Measurements from ENCODE around the gene URI1.

URI1 gene, protein sequence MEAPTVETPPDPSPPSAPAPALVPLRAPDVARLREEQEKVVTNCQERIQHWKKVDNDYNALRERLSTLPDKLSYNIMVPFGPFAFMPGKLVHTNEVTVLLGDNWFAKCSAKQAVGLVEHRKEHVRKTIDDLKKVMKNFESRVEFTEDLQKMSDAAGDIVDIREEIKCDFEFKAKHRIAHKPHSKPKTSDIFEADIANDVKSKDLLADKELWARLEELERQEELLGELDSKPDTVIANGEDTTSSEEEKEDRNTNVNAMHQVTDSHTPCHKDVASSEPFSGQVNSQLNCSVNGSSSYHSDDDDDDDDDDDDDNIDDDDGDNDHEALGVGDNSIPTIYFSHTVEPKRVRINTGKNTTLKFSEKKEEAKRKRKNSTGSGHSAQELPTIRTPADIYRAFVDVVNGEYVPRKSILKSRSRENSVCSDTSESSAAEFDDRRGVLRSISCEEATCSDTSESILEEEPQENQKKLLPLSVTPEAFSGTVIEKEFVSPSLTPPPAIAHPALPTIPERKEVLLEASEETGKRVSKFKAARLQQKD

DNA sequence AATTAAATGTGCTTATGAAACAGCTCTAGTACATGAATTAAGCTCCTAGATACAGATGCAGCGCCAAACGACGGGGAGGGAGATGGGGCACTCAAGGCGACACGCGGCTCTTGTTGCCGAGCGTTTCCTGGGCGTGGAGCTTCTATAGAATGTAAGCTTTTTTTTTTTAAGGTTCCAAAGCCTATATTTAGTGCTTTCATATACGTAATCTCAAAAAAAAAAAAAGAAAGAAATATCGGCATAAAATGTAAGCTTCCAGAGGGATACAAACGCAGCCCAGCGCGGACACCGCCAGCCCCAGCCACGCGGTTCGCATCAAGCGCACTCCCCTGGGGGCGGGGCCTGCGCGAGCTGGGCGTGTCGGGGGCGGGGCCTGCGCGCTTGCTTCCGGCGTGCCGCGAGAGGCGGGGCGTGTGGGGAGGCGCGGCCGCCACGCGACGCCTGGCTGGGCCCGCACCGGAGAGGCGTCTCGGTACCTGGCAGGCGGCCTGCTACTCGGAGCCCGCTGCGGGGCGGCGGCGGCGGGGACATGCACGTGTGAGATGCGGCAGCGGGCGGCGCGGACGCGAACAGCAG is at the start of gene URI1:
Gene URI1 (plus strand): TSS at position 412 of the 576 bp plus-strand sequence. CDS start 309 bp downstream, outside the sequence.
- DNase-seq (ENCODE audit: extremely low spot score): peak; percentile 96
- CTCF ChIA-PET: interaction anchor here (0.8 to 1.5 kb wide), 5 partner anchors 14 to 225 kb away, joined by 3 to 6 read pairs (median 4); no protein-coding TSS in a partner anchor
- POLR2A ChIA-PET: interaction anchor here (0.6 kb wide), 1 partner anchor 202 kb away, joined by 3 read pairs; no protein-coding TSS in a partner anchor
- TF ChIP-seq, protein P1, sequence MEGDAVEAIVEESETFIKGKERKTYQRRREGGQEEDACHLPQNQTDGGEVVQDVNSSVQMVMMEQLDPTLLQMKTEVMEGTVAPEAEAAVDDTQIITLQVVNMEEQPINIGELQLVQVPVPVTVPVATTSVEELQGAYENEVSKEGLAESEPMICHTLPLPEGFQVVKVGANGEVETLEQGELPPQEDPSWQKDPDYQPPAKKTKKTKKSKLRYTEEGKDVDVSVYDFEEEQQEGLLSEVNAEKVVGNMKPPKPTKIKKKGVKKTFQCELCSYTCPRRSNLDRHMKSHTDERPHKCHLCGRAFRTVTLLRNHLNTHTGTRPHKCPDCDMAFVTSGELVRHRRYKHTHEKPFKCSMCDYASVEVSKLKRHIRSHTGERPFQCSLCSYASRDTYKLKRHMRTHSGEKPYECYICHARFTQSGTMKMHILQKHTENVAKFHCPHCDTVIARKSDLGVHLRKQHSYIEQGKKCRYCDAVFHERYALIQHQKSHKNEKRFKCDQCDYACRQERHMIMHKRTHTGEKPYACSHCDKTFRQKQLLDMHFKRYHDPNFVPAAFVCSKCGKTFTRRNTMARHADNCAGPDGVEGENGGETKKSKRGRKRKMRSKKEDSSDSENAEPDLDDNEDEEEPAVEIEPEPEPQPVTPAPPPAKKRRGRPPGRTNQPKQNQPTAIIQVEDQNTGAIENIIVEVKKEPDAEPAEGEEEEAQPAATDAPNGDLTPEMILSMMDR (IDR thresholded peaks at IDR 0.05; ENCODE audit: control extremely low read depth, extremely low read depth, low read depth, missing control alignments): no peak

DNA sequence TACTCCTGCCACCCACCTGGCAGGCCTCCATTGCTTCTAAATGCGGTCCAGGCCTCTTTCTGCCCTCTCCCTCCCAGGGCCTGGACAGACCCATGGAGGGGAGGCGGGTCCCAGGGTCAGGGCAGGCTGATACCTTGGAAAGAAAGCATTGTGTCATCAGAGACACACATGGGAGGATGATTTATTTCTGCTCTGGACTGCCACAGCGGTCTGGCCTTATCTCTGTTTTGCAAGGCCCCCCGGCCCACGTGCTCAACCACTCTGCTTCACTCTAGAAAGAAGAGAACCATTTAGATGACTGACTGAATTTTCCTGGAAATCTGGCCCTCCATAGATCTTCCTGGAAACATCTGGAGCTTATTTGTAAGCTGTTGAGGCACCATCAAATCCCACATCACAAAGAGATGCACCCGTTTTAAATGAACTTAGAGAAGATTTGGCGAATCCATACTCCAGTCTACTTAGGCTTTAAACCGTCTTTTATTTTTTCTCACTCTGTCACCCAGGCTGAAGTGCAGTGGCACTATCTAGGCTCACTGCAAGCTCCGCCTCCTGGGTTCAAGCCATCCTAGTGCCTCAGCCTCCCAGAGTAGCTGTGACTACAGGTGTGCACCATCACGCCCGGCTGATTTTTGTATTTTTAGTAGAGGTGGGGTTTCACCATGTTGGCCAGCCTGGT is 48.3 kb upstream of the URI1 start:
- ChIA-PET POLR2A (no interaction called here), CTCF (interaction anchor here (1.7 to 2.1 kb wide), 2 partner anchors 11 to 134 kb away, joined by 4 read pairs; no protein-coding TSS in a partner anchor)
- TF ChIP-seq, protein P1 (IDR thresholded peaks at IDR 0.05; ENCODE audit: control extremely low read depth, extremely low read depth, low read depth, missing control alignments): no peak
- no peak for DNase-seq (ENCODE audit: extremely low spot score)

DNA sequence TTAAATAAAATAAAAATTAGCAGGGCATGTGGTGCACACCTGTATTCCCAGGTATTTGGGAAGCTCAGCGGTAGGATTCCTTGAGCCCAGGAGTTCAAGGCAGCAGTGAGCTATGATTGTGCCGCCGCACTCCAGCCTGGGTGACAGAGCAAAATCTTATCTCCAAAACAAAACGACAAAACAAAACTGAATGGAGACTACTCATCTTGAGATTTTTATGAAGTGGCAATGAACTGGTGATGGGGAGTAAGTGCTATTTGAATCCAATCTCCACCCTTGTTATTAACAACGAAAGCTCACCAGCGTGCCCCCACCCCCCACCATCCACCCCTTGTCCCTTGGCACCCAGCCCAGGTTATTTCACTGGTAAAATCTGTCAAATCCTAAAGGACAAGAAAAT is 45.2 kb upstream of the URI1 start:
- no peak for DNase-seq (ENCODE audit: extremely low spot score)
- POLR2A ChIA-PET: no interaction called here

DNA sequence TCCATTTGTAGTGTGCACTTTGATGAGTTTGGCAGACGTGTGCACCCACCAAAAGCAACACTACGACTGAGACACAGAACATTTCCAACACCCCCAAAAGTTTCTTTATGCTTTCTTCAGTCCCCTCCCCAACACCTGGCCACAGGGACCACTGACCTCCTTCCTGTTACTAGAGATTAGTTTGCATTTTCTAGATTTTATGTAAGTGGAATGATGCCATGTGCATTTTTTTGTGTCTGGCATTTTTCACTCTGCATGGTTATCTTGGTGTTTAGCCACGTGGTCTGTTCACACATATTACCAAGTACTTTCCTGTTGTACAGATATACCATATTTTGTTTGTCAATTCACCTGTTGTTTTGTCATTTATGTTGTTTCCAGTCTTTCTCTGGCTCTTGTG is 44.6 kb upstream of the URI1 start:
- CTCF ChIA-PET: no interaction called here
- no peak for DNase-seq (ENCODE audit: extremely low spot score)
- POLR2A ChIA-PET: no interaction called here
- TF ChIP-seq, protein P1 (IDR thresholded peaks at IDR 0.05; ENCODE audit: control extremely low read depth, extremely low read depth, low read depth, missing control alignments): no peak

More for the DNA sequence above, 45.2 kb upstream of the URI1 start:
- CTCF ChIA-PET: interaction anchor here (1.5 kb wide), 1 partner anchor 8 kb away, joined by 5 read pairs; no protein-coding TSS in a partner anchor
- TF ChIP-seq, protein P1 (IDR thresholded peaks at IDR 0.05; ENCODE audit: control extremely low read depth, extremely low read depth, low read depth, missing control alignments): no peak

DNA sequence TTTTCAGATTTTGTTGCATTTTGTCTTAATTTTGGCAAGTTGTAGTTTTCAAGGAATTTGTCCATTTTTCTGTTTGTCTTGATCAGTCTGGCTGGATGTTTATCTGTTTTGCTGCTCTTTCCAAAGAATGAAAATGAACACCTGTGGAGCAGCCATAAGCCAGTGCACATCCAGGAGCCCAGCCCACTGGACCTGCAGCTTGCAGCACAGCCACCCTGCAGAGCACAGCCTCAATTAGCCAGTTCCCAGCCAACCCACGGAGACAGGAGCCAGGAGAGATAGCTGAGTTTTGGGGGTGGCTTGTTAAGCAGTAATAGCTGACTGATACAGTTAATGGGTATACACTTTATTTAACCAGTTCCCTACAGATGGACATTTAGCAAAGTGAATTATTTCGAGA is 38.0 kb upstream of the URI1 start:
- ChIA-PET CTCF (interaction anchor here (0.7 to 1.2 kb wide), 3 partner anchors 8 to 12 kb away, joined by 4 to 5 read pairs (median 5); no protein-coding TSS in a partner anchor), POLR2A (no interaction called here)
- TF ChIP-seq, protein P1 (IDR thresholded peaks at IDR 0.05; ENCODE audit: control extremely low read depth, extremely low read depth, low read depth, missing control alignments): no peak

More for the DNA sequence above, 38.0 kb upstream of the URI1 start:
- no peak for DNase-seq (ENCODE audit: extremely low spot score)

Measured in GM10248 (cell line).